ENCODE results near the gene CMIP.

CMIP gene

DNA sequence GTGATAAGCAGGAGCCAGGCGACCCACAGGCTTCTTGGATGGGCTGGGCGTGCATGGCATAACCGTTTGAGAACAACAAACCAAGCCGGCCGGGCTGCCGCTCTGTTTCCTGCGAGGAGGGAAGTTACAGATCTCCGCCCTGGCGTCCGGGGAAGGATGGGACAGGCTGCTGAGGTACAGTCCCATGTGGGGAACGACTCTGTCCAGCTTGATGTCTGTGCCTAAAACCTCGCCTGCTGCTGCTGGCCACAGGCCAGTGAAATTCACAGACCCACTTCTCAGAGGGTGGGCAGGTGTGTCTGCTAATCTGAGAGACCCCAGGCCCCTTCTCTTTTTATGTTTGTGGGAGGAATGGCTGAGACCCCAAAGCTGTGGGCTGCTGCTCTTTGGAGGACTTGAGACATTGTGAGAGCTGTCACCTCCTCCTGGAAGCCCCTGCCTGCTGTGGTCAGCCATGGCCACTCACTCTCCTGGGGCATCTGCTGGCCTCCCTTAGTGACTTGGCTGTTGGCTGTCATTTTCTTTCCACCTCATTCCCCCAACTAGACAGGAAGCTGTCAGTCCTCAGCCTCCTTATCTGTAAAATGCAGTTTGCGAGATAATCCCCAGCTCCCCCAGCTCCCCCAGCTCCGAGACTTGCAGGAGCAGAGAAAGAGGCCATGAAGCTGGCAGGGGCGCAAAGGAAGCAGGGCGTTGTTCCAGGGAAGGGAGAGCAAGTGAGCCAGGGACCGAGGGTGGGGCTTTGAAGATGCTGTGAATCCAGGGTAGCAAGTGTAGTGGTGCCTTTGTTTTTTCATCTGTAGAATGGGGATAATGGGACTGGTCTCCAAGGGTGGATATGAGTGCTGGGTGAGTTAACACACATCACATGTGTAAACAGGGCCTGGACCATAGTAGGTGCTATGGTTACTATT lies 51.0 kb downstream of the CMIP start:
- DNase-seq (ENCODE audit: low spot score): no peak

DNA sequence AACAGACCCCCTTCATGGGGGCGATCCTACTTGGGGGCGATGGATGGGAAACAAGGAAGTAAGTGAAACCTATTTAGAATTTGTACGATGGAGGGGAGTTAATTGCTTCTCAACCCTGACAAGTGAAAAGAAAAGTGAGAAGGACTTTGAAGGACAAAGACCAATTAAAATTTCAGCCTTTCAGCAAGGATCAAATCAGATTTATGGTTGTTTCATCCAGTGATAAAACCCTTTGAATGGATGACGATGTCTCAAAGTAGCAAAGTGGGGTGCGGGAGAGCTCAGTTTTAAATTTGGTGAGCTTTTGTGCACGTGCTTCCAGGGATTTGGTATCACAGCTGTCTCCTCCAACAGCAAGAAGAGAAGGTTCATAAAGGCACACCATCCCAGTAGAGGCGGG lies 51.7 kb downstream of the CMIP start:
- no peak for DNase-seq (ENCODE audit: low spot score)

DNA sequence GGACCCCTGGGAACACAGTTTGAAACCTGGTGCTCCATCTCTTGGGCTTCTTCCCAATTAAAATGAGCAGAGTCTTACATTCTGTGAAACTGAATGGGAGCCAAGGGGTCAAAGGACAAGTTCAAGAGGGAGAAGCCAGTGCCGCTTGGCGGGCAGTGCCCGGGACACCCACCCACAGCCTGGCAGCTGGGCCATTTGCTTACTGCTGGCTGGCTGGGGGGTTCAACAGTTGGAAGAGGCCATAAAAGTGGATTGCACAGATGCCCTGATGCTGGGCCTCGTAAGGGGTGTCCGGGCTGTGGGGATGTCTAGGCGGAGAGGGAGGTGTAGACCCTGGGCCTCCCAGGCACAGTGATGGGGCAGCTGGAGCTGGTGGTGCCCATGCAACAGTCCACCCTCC lies 52.1 kb downstream of the CMIP start:
- no peak for DNase-seq (ENCODE audit: low spot score)

DNA sequence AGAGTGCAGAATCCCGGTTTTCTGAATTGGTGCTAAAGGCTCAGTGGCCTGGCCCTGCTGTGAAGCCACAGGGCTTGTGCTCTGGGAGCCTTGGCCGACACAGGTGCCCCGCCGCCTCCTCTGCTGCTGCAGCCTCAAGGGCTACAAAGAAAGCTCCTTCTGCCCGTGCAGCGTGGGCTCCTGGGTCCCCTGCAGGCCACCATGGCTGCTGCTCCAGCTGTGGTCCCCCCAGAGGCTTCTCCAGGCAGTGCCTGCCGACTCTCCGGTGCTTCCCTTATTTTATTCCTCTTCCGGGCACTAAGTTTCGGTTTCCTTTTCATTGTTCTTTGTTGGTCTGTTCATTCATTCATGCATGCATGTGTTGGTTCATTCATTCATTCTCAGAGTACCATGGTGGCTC lies 53.1 kb downstream of the CMIP start:
- DNase-seq (ENCODE audit: low spot score): no peak

DNA sequence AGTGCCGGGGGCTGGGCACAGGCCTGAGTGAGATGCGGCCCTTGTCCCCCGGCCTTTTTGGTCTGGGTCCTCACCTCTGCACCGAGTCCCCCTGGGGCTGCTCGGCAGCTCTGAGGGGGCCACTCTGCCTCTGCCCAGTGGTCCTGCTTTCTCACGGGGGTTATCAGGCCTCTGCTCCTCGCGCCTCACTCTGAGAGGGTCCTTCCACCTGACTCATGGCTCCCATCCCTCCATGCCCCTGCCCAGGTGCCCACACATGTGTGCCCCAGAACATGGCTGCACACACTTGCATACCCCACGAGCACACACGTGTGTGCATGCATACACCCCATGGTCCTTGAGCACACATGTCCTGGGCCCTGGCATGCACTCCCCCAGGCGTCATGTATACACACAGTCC lies 53.7 kb downstream of the CMIP start:
- no peak for DNase-seq (ENCODE audit: low spot score)

DNA sequence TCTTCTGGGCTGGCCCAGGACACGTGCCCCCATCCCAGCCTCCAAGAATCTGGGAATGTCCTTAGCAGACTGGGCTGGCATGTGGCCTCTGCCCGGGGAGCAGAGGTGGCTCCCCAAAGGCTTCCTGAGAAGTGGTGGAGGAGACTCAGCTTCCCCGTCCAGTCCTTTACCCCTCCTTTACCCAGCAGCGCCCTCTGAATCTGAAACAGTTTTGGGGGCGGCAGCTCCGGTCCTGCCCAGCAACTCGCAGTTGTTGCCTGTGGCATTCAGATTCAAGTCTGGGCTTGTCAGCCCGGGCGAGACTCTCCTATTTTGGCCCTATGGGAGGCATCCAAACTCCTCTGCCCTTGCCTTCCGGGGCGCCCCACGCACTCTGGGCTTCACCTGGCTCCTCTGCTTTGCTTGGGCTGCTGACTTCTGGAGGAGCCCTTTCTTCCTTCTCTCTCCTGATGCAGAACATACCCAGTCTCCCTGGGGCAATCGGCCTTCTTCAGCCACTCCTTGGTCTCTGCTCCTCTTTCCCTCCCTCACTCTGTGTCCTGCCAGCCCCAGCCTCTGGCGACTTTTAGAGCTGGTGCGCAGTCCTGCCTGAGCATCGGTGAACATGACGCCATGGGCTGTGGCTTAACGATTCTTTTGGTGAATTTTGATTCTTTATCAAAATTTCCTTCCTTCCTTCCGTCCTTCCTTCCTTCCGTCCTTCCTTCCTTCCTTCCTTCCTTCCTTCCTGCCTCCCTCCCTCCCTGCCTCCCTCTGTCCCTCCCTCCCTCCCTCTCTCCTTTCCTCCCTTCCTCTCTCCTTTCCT lies 55.2 kb downstream of the CMIP start:
- DNase-seq (ENCODE audit: low spot score): no peak

DNA sequence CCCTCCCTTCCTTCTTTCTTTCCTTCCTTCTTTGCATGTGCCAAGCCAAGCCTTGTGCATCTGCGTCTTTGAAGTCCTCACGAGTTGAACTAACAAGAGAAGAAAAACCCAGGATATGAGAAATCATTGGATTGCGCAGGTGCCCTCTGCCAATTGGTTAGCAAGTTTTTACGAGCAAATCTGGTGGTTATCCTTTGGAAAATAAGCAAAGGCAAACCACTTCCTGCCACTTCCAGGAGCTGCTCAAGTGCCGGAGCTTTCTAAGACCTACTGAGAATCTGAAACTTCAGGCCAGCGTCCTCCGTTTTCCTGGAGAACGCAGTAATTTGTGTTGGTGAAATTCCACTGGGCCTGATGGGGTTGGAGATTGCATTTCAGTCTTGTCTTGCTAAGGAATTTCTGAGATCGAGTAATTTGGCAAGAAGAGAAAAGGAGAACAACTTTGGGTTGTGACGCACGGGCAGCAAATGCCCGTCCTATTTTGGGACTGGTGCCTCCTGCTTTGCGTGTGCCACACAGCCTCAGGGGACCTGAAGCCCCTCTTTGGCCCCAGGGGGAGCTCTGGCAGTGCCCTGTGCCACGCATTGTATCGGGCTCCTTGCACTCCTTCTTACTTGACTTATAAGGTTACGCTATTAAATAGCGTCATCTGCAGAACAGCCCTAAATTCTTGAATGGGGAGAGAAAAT lies 56.4 kb downstream of the CMIP start:
- DNase-seq (ENCODE audit: low spot score): no peak

DNA sequence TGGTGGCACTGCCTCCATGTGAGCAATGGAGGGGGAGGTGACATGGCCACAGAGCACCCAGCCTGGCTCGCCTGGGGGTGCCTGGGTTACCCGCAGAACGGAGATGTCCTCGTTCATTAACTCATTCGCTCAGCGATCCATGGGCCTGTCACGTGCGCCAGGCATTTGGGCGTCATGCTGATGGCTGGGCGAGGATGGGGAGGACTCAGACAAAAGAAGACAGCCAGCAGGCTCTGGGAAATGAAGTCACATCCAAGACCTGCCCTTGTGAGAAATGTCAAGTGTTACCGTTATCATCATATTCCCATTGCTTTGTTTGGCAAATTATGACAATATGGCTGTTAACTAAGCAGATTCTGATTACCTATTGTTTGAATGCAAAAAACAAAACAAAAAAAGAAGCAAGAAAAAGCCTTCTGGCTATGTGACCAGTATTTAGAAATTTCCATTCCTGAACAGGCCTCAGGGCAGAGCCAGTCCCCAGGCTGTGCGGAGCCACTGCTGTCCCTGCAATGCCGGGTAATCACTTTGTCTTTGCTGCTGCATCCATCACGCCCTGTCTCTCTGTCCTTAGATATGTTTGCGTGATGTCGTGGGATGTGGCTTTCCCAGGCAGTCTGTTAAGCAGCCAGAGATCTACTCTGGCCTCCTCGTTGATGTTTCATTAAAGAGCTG lies 57.9 kb downstream of the CMIP start:
- no peak for DNase-seq (ENCODE audit: low spot score)

DNA sequence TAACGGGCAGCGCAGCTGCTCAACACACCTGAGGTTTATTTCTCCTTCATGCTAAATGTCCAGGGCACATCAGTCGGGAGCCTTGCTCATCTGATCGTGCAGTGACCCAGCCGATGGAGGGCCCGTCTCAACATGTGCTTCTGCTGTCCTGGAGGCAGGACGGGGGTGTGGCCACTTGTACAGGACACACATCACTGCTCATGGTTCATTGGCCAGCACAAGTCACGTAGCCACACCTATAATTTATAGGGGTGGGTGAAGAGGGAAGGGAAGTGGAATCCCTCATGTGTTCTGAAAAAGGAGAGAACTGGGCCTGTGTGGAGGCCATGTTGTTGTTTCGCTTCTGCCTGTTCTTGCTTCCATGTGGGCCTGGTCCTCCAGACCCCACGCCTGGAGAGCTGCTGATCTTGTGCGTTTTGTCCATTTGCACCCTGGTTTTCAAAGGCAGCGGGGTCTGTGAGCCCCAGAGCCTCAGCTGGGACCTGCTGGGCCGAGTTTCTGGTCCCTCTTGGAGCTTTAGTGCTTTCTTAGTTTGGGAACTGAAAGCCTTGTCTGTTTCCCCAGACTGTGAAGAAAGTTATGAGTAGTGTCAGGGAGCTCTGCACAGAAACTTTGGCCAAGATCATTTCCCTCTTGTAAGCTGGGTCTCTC lies 60.5 kb downstream of the CMIP start:
- no peak for DNase-seq (ENCODE audit: low spot score)

DNA sequence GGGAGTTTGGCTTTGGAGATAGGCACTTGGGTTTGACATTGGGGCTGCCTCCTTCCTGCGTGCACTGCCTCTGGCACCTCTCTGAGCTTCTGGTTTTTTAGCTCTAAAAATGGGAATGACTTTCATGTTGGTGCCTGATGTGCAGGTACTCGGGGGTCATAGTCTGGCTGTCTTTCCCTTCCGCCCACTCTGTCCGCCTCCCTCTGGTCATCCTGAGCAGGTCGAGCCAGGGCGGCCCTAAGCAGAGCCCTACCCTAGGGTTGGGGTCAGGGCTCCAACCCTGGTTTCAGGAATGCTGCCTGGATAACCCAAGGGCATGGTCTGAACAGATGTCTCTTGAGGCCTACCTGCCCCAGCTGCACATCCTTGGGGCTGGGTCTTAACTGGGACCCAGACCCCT lies 64.8 kb downstream of the CMIP start:
- DNase-seq (ENCODE audit: low spot score): no peak

DNA sequence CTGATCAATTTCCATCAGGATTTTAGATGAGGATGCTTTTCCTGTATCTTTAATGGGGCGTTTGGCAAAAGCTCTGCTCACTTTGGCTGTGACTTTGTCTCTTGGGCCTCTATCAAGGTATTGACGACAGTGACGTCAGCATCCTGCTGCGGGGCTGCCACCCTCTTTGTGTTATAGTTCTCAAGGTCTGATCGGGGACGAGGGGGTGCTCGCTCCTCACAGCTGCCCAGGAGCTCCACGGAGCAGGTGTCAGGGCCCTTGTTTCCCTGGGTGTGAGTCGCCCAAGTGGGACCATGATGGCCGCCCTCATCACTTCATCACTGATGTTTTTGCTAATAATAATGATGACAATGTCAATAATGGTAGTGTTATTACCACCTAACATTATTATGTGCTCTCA lies 65.4 kb downstream of the CMIP start:
- no peak for DNase-seq (ENCODE audit: low spot score)

DNA sequence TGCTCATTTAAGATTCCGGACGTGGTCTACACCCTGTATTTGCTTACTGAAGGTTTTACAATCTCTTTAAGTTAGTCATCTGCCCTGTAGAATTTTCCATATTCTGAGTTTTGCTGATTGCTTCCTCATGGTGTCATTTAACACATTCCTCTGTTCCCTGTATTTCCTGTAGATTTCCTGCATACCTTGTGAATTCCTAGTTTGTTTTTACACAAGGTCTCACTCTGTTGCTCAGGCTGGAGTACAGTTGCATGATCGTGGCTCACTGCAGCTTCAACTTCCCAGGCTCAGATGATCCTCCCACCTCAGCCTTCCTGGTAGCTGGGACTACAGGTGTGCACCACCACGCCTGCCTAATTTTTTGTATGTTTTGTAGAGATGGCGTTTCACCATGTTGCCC lies 66.8 kb downstream of the CMIP start:
- peak; percentile 26 for DNase-seq (ENCODE audit: low spot score)

DNA sequence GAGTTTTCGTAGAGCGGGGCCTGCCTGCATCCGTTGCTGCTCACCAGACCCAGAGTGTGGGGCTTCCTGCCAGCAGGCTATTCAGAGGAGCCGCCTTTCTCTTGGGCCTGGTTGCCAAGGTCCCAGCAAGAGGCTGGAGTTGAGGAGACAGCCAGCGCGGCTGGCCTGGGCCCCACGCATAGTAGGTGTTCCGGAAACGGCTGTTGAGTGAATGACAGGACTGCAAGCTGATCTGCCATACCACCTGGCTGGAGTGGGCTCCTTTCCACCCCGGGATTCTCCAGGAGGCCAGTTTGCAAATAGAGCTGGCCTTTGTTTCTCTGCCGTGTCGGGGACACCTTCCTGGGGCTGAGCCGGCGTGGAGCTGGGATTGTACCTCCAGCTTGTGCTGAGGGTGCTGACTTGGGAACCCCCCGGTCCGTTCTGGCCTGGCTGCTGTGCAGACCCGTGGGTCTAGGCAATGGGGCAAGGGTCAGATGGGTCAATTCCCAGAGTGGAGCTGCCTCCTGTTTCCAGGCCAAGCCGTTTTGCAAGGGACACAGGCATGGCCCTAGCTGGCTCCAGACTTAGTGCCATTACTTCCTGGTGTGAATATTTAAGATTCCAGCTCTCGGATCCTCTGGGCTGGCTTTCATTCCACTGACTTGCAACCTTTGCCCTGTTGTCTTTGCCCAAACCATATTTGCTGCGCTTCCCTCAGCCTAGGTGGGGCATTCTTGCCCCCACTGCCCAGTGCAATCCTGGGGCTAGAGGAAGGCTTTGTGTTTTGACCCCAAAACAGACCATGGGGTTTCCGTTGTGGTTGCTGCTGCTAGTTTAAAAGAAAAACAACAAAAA lies 68.8 kb downstream of the CMIP start:
- DNase-seq (ENCODE audit: low spot score): no peak

DNA sequence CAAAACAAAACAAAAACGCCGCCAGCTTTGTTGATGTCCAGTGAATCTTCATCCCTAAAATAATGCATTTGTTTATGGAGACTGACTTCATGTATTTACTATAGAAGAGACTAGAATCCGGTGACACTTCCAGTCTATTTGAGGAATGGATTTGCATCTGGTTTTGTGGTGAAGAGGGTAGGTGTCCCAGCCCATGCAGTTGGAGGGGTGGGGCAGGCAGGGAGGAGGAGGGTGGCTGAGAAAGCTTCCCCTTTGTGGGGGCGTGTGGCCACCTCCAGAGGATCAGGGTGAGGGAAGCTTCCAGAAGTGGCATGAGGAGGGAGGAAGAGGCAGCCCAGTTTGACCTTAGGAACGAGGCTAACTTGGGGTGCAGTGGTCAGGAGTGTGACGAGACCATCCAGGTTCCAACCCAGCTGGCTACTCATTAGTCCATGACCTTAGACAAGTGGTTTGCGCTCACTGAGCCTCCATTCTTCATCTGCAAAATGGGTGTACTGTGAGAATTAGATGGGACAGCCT lies 69.5 kb downstream of the CMIP start:
- no peak for DNase-seq (ENCODE audit: low spot score)

DNA sequence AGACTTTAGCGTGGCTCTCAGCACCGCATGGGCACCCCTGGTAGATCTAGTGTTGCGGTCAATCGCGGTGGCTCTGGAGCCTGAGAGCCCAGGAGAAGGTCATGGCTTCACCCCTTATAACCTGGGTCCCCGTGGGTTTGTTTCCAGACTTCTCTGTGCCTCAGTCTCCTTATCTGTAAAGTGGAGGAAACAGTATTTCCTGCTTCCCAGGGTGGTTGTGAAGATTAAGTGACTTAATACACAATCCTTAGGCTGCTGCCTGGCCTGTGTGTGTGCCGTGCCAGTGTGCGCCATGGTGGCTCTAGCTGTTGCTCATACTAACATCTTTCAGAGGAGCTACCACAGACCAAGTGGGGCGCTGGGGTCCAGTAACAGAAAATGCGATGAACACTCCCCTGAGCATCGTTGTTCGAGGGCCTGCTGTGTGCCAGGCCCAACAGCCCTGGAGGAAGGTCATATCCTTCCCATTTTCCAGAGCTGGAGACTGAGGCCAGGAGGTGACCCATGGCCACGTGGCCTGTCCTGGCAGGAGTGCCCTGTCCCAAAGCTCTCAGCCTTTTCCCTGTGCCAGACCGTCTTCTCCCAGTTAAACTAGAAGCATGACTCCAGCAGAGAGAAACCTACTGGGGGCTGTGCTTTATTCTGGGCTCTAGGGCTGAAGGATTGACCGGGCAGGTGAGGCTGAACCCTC lies 70.1 kb downstream of the CMIP start:
- DNase-seq (ENCODE audit: low spot score): no peak

DNA sequence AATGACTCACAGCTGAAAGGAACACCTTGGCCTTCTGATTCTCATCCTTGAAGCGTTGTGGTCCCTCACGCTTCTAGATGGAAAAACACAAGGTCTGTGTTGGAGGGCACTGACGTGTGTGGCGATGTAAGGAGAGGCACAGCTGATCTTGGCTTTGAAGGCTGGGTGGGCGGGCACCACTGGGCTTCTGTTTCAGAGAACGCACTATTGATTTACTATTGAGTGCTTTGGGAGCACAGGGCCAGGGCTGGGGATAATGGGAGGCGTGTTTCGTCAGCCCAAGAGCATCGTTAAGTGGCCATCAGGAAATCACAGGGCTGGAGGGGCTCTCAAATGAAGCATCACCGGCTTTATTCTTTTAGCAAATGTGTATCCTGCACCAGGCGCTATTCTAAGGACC lies 70.7 kb downstream of the CMIP start:
- no peak for DNase-seq (ENCODE audit: low spot score)

DNA sequence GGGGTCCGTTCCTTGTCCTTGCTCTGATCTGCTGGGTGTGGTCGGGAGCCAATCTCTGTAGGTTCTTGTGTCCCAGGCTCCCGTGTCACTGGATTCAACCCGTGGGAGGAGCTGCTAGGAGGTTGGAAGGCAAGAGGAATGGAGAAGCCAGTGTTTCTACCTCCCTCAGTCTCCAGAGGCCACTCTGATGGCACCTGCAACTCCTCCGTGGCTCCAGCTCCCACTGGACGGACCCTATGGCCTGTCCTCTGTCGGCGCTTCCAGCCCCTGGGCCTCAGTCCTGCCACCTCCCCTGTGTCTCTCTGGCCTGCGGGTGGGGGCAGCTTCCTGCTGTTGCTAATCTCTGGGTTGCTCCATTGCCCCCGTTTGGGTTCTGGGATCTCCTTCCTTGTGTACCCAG lies 71.1 kb downstream of the CMIP start:
- DNase-seq (ENCODE audit: low spot score): no peak

DNA sequence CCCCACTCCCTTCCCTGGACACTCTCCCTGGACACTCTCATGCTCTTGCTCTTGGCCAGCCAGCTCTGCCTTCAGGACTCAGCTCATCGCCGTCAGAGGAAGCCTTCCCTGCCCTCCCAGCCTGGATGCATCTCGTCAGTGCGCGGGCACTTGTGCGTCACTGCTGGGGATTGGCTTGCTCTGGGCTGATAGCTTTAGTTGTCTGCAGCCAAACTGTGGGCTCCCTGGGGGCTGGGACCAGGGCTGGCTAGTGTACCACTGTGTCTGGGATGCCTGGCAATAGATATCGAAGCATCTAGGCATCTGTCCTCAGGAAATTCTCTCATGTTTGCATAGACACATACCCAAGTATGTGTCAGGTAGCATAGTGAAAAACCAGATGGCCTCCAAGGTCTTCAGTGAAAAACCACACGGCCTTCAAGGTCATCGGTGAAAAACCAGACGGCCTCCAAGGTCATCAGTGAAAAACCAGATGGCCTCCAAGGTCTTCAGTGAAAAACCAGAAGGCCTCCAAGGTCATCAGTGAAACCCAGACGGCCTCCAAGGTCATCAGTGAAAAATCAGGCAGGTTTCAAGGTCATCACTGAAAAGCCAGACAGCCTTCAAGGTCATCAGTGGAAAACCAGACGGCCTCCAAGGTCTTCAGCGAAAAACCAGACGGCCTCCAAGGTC lies 72.0 kb downstream of the CMIP start:
- DNase-seq (ENCODE audit: low spot score): no peak

DNA sequence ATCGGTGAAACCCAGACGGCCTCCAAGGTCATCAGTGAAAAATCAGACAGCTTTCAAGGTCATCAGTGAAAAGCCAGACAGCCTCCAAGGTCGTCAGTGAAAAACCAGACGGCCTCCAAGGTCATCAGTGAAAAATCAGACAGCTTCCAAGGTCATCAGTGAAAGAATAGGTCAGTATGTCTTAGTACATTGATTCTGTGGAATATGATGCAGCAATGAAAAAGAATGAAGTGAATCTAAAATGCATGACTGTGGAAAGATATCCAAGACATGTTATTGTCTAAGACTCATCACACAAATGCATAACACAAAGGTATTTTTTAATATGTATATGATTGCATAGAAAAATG lies 72.5 kb downstream of the CMIP start:
- DNase-seq (ENCODE audit: low spot score): no peak

All from RKO (cell line).